GM20431 (cell line): Measurements from ENCODE around the gene CDH22.

Experiments
- in situ Hi-C: fragments of 300-500 bp; cut with MseI, MboI; formaldehyde crosslinking; loops from one replicate; pipeline ENCODE4 v1.15.0; 2020; ENCODE audit warnings: low sequenced_read_pairs; ENCODE audit not compliant: unreplicated experiment

The CDH22 gene

DNA sequence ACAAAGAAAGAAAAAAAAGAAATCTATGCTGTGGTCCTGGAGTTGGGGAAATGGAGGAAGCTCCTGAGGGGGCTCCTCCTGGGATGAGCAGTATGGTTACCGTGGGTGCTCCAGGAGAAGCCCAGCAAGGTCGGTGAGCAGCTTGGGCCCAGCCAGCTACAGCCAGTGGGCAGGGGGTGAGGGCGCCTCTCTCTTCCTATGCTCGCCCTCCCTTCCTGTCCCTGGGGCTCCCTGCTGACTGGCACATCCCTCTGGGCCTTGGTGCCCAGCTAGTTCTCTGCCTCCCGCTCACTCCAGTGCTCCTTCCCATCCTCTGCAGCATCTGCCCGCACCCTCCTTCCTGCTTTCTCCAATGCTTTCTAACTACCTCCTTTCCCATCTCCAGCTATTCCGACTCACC, 173.6 kb downstream of the CDH22 start:
- in situ Hi-C loops = no loop called here

DNA sequence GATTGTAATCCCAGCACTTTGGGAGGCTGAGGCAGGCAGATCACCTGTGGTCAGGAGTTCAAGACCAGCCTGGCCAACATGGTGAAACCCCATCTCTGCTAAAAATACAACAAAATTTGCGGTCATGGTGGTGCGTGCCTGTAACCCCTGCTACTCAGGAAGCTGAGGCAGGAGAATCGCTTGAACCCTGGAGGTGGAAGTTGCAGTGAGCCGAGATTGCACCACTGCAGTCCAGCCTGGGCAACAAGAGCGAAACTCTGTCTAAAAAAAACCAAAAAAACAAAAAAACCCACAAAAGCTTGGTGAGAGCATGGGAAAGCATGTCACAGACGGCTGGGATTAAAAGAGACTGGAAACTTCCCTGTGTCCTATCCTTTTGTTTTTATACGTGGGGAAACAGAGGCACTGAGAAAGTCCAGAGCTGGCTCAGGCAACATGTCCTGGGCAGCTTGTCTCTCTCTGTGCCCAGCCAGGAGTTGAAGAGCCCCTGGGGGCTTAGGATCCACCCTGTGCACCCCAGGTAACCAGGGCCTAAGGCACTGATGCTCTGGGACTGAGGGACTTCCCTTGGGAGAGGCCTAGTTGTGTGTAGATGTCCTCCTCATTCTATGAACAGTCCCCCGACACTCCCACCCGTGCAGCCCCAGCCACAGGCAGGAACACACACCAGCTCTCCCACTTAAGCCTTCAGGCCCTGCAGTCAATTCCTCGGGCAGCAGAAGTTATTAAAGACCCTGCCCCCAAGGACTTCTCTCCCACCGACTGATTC, 174.2 kb downstream of the CDH22 start:
- in situ Hi-C loops = no loop called here

DNA sequence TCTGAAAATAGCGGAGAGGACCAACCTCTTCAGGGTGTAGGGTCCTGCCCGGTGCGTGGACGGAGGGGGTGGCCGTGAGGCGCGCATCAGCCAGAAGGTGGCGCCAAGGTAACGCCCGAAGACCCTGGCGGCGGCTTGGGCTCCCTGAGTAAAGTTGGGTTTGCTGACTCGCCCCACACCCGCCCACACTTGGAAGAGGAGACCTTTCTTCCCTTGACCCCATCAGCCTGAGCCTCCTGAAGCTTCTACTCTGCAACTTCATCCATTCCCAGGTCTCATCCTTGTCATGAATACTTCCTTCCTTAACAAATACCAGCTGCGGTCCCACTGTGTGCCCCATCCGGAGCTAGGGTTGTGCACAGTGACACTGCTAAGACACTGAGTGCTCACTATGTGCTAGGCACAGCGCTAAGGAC, 175.6 kb downstream of the CDH22 start:
- in situ Hi-C loops = no loop called here

DNA sequence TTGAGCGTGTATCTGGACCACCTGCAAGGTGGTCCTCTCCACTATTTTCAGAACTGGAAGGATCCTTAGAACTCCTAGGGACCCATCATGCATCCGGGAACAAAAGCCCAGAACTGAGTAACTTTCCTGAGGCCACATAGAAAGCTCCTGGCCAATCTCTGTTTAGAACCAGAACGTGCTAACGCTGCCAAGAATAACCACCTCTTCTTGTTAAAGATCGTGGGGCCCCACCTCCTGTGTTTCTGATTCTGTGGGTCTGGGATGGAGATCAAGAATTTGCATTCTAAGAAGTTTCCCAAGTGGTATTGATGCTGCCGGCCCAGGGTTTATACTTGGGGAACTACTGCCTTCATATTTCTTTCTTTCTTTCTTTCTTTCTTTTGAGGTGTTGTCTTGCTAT, 176.9 kb downstream of the CDH22 start:
- in situ Hi-C loops = no loop called here

DNA sequence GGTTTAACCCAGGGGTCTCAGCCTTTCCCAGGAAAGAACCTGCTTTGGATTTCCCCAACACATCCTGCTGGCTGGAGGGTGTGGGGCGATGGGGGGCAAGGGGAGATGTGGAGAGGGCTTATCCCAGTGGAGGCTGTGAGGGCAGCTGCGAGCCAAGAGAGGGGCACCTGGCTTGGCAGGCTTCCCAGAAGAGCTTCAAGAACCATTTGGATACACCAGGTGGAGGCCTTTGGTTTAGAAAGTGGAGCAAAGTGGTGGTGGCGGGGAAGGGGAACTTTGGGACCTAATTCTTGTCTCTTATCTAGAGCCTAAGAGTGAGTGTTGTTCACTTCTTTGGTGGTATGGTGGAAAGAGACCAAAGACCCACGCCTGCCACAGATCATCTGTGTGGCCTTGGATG, 177.8 kb downstream of the CDH22 start:
- in situ Hi-C loops = no loop called here

DNA sequence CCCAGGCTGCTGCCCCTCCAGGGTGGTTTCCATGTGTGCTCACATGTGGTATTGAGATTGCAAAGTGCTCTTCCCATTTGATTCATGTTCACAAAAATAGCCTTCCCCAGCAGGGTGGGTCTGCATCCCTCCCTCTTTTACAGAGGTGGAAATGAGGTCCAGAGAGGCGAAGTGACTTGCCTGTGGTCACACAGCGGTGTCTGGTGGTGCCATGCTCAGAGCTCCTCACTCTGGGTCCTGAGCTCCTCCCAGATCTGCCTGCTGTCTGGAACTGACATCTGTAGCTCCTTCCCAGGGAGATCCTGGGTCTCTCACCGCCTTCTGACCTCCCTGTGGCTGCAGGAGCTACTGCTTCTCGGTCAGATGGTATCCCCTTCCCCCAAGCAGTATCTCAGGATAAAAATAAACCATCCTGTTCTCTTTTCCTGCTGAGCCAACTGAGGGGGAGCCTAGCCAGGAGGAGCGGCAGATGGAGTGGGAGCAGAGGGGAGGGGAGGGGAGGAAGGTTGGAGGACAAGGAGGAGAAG, 178.3 kb downstream of the CDH22 start:
- in situ Hi-C loops = no loop called here

DNA sequence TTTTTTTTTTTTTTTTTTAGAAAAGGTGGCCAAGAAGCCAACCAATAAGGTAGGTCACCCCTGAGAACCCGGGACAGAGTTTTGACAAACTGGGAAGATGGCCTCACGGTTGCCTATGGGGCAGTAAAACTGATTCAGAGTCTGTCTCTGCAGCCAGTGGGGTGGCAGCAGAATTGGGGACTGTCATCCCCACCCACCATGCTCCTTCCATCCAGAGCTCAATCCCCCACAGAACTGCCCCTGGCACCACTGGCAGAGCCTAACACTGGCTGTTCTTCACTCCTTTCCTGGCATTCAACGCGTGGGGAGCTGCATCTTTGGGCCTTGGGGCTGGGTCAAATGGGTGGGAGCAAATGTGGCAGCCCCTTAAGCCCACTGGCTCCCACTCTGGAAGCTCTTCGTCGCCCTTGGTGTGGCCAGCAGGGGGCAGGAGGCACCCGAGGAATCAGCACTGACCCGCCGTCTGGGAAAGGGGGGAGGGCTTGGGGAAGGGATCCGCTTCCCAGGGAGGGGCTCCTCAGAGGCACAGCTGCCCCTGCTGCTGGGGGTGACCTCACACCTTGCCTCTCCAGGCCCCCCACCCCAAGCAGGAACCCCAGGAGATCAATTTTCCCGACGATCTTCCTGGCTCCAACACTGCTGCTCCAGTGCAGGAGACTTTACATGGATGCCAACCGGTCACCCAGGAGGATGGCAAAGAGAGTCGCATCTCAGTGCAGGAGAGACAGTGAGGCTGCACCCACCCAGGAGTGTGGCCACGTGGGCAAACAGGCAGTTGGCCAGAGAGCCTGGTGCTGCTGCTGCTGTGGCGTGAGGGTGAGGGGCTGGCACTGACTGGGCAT, 179.8 kb downstream of the CDH22 start:
- in situ Hi-C loops = no loop called here

DNA sequence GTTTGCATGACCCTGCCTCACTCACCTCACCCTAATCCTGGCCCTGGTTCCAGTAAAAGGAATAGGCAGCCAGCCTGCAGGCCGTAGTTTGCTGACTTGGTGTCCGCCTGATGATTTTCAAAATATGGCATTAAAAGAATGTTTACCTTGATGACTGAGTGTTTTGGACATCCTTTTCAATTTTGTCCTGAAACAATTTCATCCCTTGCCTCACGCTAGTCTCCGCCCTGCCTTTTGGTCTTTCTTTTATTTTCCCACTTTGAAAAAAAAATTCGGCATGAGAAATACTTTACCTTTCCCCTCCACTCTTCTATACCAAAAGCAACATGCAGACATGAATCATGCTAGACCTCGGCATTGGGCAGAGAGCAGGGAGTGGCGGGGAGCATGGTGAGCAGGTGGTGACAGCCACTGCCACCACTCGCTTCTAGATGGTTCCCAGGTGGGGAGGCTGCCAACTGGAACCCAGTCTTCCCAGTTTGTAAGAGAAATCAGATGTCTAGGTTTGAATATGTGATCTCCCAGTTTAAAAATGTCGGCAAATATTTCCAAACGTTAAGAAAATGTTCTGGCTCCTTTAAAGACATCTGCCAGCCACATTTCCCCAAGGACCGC, 180.8 kb downstream of the CDH22 start:
- in situ Hi-C loops = no loop called here

DNA sequence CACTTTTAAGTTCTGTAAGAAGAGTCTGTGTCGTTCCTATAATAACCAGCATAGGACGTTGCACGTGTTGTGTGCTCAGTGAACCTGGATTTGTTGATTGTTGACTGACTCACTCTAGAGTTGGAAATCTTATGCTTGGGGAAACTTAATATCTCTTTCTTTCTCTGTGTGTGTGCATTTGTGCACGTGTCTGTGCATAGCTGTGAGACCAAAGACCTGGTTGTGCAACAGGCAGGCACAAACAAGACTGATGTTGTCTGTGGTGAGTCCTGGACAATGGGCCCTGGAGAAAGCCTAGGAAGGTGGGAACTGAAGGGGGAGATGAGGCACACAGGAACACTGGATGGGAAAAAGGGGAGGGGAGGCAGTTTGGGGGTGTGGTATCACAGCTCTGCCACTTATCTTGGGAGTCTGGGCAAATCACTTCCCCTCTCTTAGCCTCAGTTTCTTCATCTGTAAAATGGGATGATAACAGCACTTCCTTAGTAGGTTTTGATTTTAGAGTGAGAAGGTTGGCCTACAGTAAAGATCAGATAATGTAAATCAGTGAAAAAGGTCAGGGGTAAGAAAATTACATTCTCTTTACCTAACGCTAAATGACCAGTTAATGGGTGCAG, 181.8 kb downstream of the CDH22 start:
- in situ Hi-C loops = no loop called here
